Activated T-helper 1 cell treated with anti-CD3 and anti-CD28 coated beads, Interleukin-12 subunit alpha, Interleukin-12 subunit beta, Interleukin-2, Interleukin-4 antibody, amounts not matched to agents 30 ng/mL and 10 ng/mL and 1 ng/mL, durations not matched to agents 14 hours and 24 hours and 36 hours (primary cell): ENCODE results near the gene GAL3ST2. TPM values are rescaled to one million over a fixed set of nuclear protein-coding genes. Genes with fewer than 3 reads are reported as not detected.
A peak's percentile ranks its signal among the peaks of the same experiment; 100 is the strongest.
"Not testable (repeated sequence)": the region's sequence is repeated elsewhere in the genome, so short reads cannot be mapped to it uniquely, and the experiment has no call there.

Source experiments
- DNase-seq: peaks from one replicate; pipeline ENCODE4 v3.0.0; 2021; ENCODE audit warnings: low spot score
- H3K27ac Mint-ChIP-seq: one replicate; pipeline ENCODE4 v1.8.0; 2021; ENCODE audit warnings: mild to moderate bottlenecking, mixed read lengths
- H3K27me3 Mint-ChIP-seq: one replicate; pipeline ENCODE4 v1.8.0; 2022; ENCODE audit warnings: mild to moderate bottlenecking, moderate library complexity, mixed read lengths; ENCODE audit not compliant: insufficient read depth
- H3K36me3 Mint-ChIP-seq: one replicate; pipeline ENCODE4 v1.8.0; 2021; ENCODE audit warnings: low read depth, mixed read lengths
- H3K4me1 Mint-ChIP-seq: one replicate; pipeline ENCODE4 v1.8.0; 2021; ENCODE audit warnings: low read depth, mixed read lengths
- H3K4me3 Mint-ChIP-seq: one replicate; pipeline ENCODE4 v1.8.0; 2021; ENCODE audit warnings: mild to moderate bottlenecking, moderate library complexity, mixed read lengths
- H3K9me3 Mint-ChIP-seq: one replicate; pipeline ENCODE4 v1.8.0; 2021; ENCODE audit warnings: mixed read lengths
- intact Hi-C: fragments of 100-400 bp; cut with micrococcal nuclease; formaldehyde crosslinking; loops from one replicate; pipeline ENCODE4 v1.15.1; 2024
- total RNA-seq: library from RNA; stranded (reverse); gene quantifications from 2 replicates; pipeline ENCODE4 v1.2.3, GENCODE V29; 2022

GAL3ST2 gene
- total RNA-seq, result 0.51 and 0.60 TPM in 2 replicates

- Mint-ChIP-seq H3K27me3 (no peaks in the 10 kb centered on the region), H3K36me3 (no peaks in the 10 kb centered on the region), H3K4me3 (no peak within 1 kb of the TSS), H3K27ac (no peak within 1 kb of the TSS), H3K9me3 (peaks cover 8% of the 10 kb centered on the region), H3K4me1 (peaks cover 7% of the 10 kb centered on the region)
- DNase-seq, result no peak
- intact Hi-C loops, result no loop called here
Measured at GRCh38 chr2:241776336-241777169, at the start of gene GAL3ST2. TSS of gene GAL3ST2 (plus strand) at chr2:241776822. CDS start at chr2:241776956, 134 bp downstream.

- Mint-ChIP-seq H3K4me1 (peaks cover 31% of the 10 kb centered on the region), H3K27ac (no peak overlapping the region), H3K36me3 (peaks cover 8% of the 10 kb centered on the region), H3K9me3 (no peaks in the 10 kb centered on the region), H3K27me3 (no peaks in the 10 kb centered on the region), H3K4me3 (no peak overlapping the region)
- DNase-seq, result no peak
- intact Hi-C loops, result no loop called here
Measured at GRCh38 chr2:241728000-241728399, 48.6 kb upstream of the GAL3ST2 start.

- Mint-ChIP-seq H3K9me3 (no peaks in the 10 kb centered on the region), H3K4me1 (peaks cover 32% of the 10 kb centered on the region), H3K27me3 (no peaks in the 10 kb centered on the region), H3K27ac (no peak overlapping the region), H3K4me3 (no peak overlapping the region), H3K36me3 (peaks cover 2% of the 10 kb centered on the region)
- intact Hi-C loops, result no loop called here
- no peak for DNase-seq
Measured at GRCh38 chr2:241728627-241729026, 48.0 kb upstream of the GAL3ST2 start.

GRCh38 chr2:241729868-241730267 lies 46.8 kb upstream of the GAL3ST2 start:
- DNase-seq, result no peak
- H3K4me1 Mint-ChIP-seq, result peaks cover 32% of the 10 kb centered on the region
- intact Hi-C loops, result loop anchor here (5.0 kb wide), 2 partner anchors 93 to 878 kb away; partner anchors contain the start of genes ATG4B and THAP4
- H3K9me3 Mint-ChIP-seq, result no peaks in the 10 kb centered on the region
- peak overlapping the region; percentile 34 for H3K27ac Mint-ChIP-seq
- no peaks in the 10 kb centered on the region for H3K27me3 Mint-ChIP-seq
- H3K4me3 Mint-ChIP-seq, result no peak overlapping the region
- H3K36me3 Mint-ChIP-seq, result no peaks in the 10 kb centered on the region

- intact Hi-C loops, result loop anchor here (5.0 kb wide), 2 partner anchors 93 to 878 kb away; partner anchors contain the start of genes ATG4B and THAP4
- no peak for DNase-seq
- H3K36me3 Mint-ChIP-seq, result no peaks in the 10 kb centered on the region
- H3K27me3 Mint-ChIP-seq, result no peaks in the 10 kb centered on the region
- H3K9me3 Mint-ChIP-seq, result no peaks in the 10 kb centered on the region
- no peak overlapping the region for H3K4me3 Mint-ChIP-seq
- H3K4me1 Mint-ChIP-seq, result peaks cover 32% of the 10 kb centered on the region
- H3K27ac Mint-ChIP-seq, result peak overlapping the region; percentile 81
Measured at GRCh38 chr2:241730671-241731293, 45.8 kb upstream of the GAL3ST2 start.

- H3K4me3 Mint-ChIP-seq, H3K36me3 Mint-ChIP-seq, H3K27me3 Mint-ChIP-seq, H3K9me3 Mint-ChIP-seq, H3K27ac Mint-ChIP-seq: not testable (repeated sequence)
- peaks cover 37% of the 10 kb centered on the region for H3K4me1 Mint-ChIP-seq
- intact Hi-C loops, result loop anchor here (5.0 kb wide), 2 partner anchors 95 to 880 kb away; partner anchors contain the start of genes ATG4B and THAP4
- DNase-seq, result peak; percentile 61
Measured at GRCh38 chr2:241732513-241733186, 44.0 kb upstream of the GAL3ST2 start.

GRCh38 chr2:241733391-241734207 lies 43.0 kb upstream of the GAL3ST2 start:
- intact Hi-C loops, result loop anchor here (1.0 to 5.0 kb wide), 11 partner anchors 31 to 881 kb away; partner anchors contain the start of genes ATG4B, DTYMK, FARP2 and HDLBP
- Mint-ChIP-seq H3K27me3 (peaks cover 3% of the 10 kb centered on the region), H3K27ac (no peak overlapping the region), H3K9me3 (no peaks in the 10 kb centered on the region), H3K4me1 (peaks cover 37% of the 10 kb centered on the region), H3K36me3 (peaks cover 10% of the 10 kb centered on the region), H3K4me3 (peak overlapping the region; percentile 68)
- DNase-seq, result no peak

- no peak for DNase-seq
- Mint-ChIP-seq H3K4me1 (peaks cover 38% of the 10 kb centered on the region), H3K4me3 (no peak overlapping the region), H3K9me3 (no peaks in the 10 kb centered on the region), H3K27me3 (peaks cover 3% of the 10 kb centered on the region), H3K27ac (no peak overlapping the region), H3K36me3 (peaks cover 11% of the 10 kb centered on the region)
- intact Hi-C loops, result loop anchor here (1.0 to 5.0 kb wide), 11 partner anchors 32 to 882 kb away; partner anchors contain the start of genes ATG4B, DTYMK, FARP2 and HDLBP
Measured at GRCh38 chr2:241734208-241734466, 42.5 kb upstream of the GAL3ST2 start.

- H3K36me3 Mint-ChIP-seq, result peaks cover 11% of the 10 kb centered on the region
- no peak within 1 kb of the TSS for H3K27ac Mint-ChIP-seq
- intact Hi-C loops, result loop anchor here (1.0 to 5.0 kb wide), 11 partner anchors 32 to 882 kb away; partner anchors contain the start of genes ATG4B, DTYMK, FARP2 and HDLBP
- H3K4me3 Mint-ChIP-seq, result peak within 1 kb of the TSS; percentile 82
- peaks cover 41% of the 10 kb centered on the region for H3K4me1 Mint-ChIP-seq
- peak; percentile 89 for DNase-seq
- H3K27me3 Mint-ChIP-seq, result peaks cover 3% of the 10 kb centered on the region
- no peaks in the 10 kb centered on the region for H3K9me3 Mint-ChIP-seq
Measured at GRCh38 chr2:241734467-241735208, 42.0 kb upstream of the GAL3ST2 start, which contains the start of gene D2HGDH. TSS of gene D2HGDH (plus strand) at chr2:241734630. CDS start at chr2:241735225, 595 bp downstream.

- Mint-ChIP-seq H3K27ac (no peak overlapping the region), H3K9me3 (no peaks in the 10 kb centered on the region), H3K36me3 (peaks cover 11% of the 10 kb centered on the region), H3K4me3 (peak overlapping the region; percentile 82), H3K27me3 (peaks cover 3% of the 10 kb centered on the region), H3K4me1 (peaks cover 37% of the 10 kb centered on the region)
- DNase-seq, result no peak
- intact Hi-C loops, result no loop called here
Measured at GRCh38 chr2:241736111-241736510, 40.5 kb upstream of the GAL3ST2 start.

GRCh38 chr2:241738040-241738686 lies 38.5 kb upstream of the GAL3ST2 start:
- intact Hi-C loops, result no loop called here
- no peak overlapping the region for H3K27ac Mint-ChIP-seq

More at GRCh38 chr2:241738040-241738686, 38.5 kb upstream of the GAL3ST2 start:
- Mint-ChIP-seq H3K9me3 (no peaks in the 10 kb centered on the region), H3K27me3 (peaks cover 3% of the 10 kb centered on the region), H3K4me1 (peaks cover 24% of the 10 kb centered on the region), H3K4me3 (peak overlapping the region; percentile 82), H3K36me3 (peaks cover 13% of the 10 kb centered on the region)
- no peak for DNase-seq
